Ureter (tissue), 1 donor: ENCODE data around the gene CST3. TPM values are rescaled to one million over a fixed set of nuclear protein-coding genes. Genes with fewer than 3 reads are reported as not detected.

Source experiments
- DNase-seq: peaks from one replicate; pipeline ENCODE4 v3.0.0-alpha.2; 2020; ENCODE audit warnings: low spot score
- total RNA-seq: library from RNA; stranded (reverse); gene quantifications from one replicate; pipeline ENCODE4 v1.2.4, GENCODE V29; 2023
- donor health status: DM: yes; HTN: yes; CAD: no.

The CST3 gene
- total RNA-seq, 1 donor from 2014 or later = 544 TPM

- DNase-seq = no peak
Observed at GRCh38 chr20:23602699-23603098, 35.1 kb downstream of the CST3 start.

DNA sequence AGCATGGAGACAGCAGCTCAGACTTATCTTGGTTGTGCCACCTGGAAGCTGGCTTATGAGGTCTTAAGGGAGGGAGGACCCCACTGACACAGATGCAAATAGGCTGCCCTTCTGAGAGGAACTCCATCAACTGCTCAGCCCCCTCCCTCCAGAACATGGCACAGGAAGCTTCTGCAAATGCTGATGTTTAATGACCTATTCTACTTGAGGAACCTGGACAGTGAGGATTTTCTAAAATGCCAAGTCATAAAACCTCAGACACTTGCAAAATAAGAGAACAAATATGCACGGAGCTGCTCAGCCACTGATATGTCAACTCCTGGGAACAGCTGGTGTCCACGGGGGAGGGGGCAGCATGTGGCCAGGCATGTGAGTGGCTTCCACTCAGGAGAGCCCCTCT lies 35.5 kb downstream of the CST3 start:
- DNase-seq = no peak

DNA sequence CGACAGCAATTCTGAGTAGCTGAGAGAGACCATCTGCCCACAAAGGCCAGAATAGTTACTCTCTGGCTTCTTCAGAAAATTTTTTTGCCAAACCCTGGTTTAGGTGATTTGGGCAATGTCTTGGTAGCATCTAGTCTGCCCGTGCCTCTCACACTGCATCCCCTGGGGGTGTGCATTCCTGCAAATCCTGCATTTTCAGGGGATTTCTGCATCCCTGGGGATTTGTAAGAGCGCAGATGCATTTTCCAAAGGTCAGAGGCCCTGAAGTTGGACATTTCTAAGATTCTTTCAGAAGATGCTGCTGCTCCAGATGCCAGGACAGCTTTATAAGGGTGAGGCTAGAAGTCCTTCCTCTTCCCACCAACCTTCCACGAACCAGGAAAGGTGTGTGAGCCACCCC lies 36.0 kb downstream of the CST3 start:
- DNase-seq = no peak

DNA sequence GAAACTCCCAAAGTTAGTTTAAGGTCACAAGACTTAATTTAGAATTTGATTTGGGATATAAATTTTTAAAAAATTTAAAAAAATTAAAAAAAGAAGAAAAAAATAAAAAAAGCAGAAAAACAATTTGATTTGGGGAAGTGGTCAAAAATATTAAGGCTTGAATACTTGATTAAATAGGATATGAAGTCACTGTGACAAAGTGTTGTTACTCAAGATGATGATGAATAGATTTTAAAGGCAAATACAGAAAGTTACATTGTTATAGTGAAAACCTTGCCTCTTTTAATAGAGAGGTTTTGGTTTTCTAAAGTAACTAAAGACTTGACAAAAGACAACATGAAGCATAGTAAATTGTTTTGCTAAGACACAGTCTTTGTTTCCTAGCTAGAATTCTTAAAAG lies 39.3 kb downstream of the CST3 start:
- DNase-seq = no peak

- DNase-seq = no peak
Observed at GRCh38 chr20:23596579-23597250, 41.0 kb downstream of the CST3 start.

DNA sequence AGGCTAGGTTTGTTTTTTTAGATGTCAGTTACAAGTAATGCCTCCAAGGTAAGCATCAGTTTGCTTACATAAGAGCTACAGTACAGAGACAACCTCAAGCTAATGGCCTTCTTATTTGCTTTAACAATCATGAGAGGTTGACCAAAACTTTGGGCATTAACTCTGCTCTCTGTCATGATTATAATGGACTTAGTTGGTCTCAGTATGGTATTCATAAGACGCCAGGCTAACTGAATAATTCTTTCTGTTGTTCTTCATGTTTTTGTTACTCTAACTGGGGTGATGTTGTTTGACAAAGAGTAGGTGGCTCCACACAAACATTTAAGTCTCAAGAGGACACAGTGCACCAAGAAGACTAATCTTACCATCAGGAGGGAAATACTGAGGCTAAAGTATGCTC lies 41.8 kb downstream of the CST3 start:
- no peak for DNase-seq

GRCh38 chr20:23588434-23589403 lies 49.0 kb downstream of the CST3 start:
- DNase-seq = no peak

DNA sequence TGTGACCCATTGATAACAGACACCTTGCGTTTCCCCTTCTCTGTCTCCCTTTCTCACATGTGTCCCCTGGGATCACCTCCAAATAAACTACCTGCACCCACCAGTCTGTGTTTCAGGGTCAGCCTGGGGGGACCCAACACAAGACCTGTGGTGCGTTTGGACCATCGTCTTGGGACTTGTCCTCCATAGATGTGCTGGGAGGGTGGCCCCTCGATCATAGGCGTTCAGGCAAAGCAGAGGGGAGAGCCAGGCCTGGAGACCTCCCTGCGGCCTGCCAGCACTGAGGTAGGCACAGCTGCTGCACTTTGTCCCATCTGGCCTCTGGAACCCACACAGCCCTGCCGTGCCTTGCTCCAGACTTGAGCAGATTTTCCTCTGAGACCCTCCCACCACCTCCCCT lies 50.1 kb downstream of the CST3 start:
- DNase-seq = no peak

DNA sequence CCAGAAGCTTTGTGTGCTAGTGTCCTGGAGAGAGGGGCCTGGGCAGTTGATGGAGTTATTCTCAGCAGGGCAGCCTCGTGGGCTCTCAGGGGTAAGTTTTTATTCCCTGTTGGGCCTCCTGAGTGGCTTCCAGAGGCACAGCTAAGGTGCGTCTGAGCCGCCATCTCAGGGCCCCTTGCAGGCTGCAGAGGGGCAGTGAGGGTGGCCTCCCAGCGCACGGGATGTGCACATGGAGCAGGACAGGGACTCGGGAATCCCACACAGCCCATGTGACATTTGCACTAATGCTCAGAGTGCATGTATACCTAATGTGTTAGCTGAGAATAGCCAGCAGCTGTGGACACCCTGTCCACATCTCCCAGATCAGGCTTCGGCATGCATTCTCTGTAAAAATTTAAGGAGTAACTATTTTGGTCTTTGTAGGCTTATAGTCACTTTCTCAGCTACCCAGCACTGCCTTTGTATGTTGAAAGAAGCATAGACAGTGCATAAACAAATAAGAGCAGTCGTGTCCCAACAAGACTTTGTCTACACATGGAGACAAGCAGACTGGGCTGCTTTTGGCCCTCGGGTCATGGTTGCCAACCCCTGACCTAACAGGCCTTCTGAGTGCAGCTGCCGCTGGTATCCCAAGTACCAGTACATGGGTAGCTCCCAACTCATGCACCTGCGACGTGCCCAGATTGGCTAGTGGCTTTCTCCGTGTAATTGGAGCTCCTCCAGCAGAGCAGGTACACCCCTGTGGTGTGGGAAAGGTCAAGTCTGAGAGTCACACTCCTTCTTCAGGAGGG lies 50.8 kb downstream of the CST3 start:
- no peak for DNase-seq

DNA sequence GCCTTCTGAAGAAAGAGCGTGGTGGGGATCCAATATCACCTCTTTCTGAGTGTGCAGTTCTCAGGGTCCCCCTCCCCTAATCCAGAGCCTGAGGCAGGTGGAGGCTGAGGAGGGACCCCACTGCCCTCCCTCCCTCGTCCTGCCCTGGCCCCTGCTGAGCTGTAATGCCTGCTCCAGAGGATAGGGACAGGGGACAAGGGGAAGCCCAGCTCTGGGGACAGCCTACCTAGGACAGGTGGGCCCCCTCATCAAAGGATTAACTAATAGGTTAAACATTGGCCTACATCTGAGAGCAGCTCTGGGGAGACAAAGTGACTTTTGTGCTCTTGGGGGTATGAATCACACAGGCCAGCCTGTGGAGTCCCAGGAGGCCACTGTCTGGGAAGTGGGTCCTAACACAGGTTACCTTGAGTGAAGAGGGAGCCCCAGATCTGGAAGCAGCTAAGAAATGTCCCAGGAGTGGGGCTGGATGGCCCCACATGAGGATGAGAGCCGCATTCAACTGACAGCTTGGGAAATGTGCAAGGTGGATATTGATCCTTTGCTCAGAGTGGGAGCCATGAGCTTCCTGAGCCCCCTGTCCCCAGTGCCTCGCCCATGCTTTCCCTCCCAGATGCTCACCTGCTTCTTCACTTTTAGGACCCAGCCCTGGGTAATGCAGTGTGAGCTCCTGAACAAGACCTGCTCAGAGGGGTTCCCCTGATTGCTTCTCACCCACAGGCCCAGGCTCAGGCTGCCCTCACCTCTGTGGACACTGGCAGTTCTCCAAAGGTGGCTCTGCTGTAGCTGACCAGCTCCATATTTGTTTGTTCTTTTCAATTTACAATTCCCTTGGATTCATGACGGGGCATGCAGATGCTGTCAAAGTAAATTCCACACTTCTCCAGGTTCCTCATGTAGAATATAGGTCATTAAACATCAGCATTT lies 51.7 kb downstream of the CST3 start:
- DNase-seq = no peak

GRCh38 chr20:23585449-23585807 lies 52.3 kb downstream of the CST3 start:
- DNase-seq = no peak

DNA sequence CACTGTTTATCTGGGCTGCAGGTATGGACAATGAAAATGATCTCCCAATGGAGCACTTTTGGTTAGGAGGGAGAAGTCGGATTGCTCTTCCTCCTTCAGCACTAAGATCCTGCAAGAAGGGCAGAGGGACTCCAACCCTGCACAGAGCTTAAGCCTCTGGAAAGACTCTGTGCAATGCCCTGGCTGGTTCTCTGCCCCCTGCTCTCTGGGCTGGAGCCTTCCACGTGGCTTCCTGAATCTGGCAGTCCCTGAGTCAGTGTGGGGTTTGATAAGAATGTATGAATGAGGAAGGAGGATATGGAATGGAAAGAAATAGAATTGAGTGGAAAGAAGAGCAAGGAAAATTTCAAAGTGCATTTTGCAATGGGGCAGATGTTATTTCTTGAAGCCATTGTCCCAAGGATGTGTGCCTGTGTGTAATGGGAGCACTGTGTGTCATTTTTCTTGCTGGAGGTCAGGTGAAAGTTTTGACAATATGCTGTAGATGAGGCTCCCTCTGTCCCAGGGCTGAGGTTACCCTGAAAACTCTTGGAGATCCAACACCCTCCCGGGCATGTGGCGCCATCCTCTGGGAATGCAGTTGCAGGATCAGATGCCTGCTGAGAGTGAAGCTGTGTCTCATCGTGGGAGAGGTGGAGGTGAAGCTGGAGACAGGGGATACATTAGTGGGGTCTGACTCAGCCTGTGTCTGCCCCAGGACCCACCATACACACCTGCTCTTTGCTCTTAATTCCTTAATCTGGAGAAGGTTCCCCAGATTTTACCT lies 53.1 kb downstream of the CST3 start:
- DNase-seq = no peak

Other genes with a start within 250 kb of the CST3 start
- gene NAPB, start 216.5 kb downstream of the CST3 start, total RNA-seq = 14.6 TPM
- not detected for gene CSTL1, start 198.3 kb downstream of the CST3 start, total RNA-seq
- gene CST11, start 185.1 kb downstream of the CST3 start, total RNA-seq = not detected
- not detected for gene CST8, start 146.8 kb downstream of the CST3 start, total RNA-seq
- not detected for gene CST9L, start 69.5 kb downstream of the CST3 start, total RNA-seq
- gene CST9, start 32.0 kb downstream of the CST3 start, total RNA-seq = not detected
- not detected for gene CST4, start 51.1 kb upstream of the CST3 start, total RNA-seq
- gene CST1, start 113.0 kb upstream of the CST3 start, total RNA-seq = not detected
- not detected for gene CST2, start 188.8 kb upstream of the CST3 start, total RNA-seq
- gene CST5, start 241.8 kb upstream of the CST3 start, total RNA-seq = not detected